K562 (cell line): ENCODE data around the gene C1QTNF5. TPM values are rescaled to one million over a fixed set of nuclear protein-coding genes. Genes with fewer than 3 reads are reported as not detected.
A peak's percentile ranks its signal among the peaks of the same experiment; 100 is the strongest.

Experiments
- CREBBP ChIP-seq: IDR thresholded peaks from one replicate; pipeline ENCODE4 v1.6.1; 2012; ENCODE audit warnings: low read depth, mild to moderate bottlenecking, control low read depth, inconsistent platforms, low read length
- CXXC5 ChIP-seq: fragments of 250-450 bp; sonication (Bioruptor Pico); IDR thresholded peaks from 2 replicates; pipeline ENCODE4 v1.8.0; 2022; ENCODE audit warnings: inconsistent platforms, mild to moderate bottlenecking, moderate library complexity
- HOXB6 ChIP-seq: fragments of 250-450 bp; sonication (Bioruptor Pico); IDR thresholded peaks from 2 replicates; pipeline ENCODE4 v1.5.1; 2022; ENCODE audit warnings: mild to moderate bottlenecking, borderline replicate concordance
- KLF1 ChIP-seq: fragments of 450-650 bp; IDR thresholded peaks from 2 replicates; pipeline ENCODE4 v1.6.1; 2016; ENCODE audit warnings: missing genetic modification characterization, missing compliant biosample characterization
- MBD1 ChIP-seq: fragments of 250-450 bp; sonication (Bioruptor Pico); IDR thresholded peaks from 2 replicates; pipeline ENCODE4 v1.8.0; 2022; ENCODE audit warnings: inconsistent platforms
- MCM7 ChIP-seq, 2 experiments: fragments of 450-650 bp; IDR thresholded peaks; 2 replicates each; pipeline ENCODE4 v1.6.1; 2016 to 2018
- NBN ChIP-seq: fragments of 450-650 bp; IDR thresholded peaks from 2 replicates; pipeline ENCODE4 v1.6.1; 2016; ENCODE audit warnings: low read depth, mild to moderate bottlenecking
- PHF8 ChIP-seq: fragments of 200-600 bp; sonication (generic); IDR thresholded peaks from 2 replicates; pipeline ENCODE4 v1.6.1; 2012; ENCODE audit warnings: mixed run types, mild to moderate bottlenecking, inconsistent platforms, low read length, moderate library complexity, borderline replicate concordance
- RBM34 ChIP-seq: fragments of 200-400 bp; formaldehyde crosslinking; IDR thresholded peaks from 2 replicates; pipeline ENCODE4 v1.6.1; 2018; ENCODE audit warnings: low read length, borderline replicate concordance; ENCODE audit not compliant: insufficient read depth
- SIN3B ChIP-seq: fragments of 450-650 bp; IDR thresholded peaks from 2 replicates; pipeline ENCODE4 v1.6.1; 2017; ENCODE audit warnings: low read depth, mild to moderate bottlenecking, moderate library complexity
- ZBTB17 ChIP-seq: fragments of 450-650 bp; formaldehyde crosslinking; IDR thresholded peaks from 2 replicates; pipeline ENCODE4 v1.4.0; 2020; ENCODE audit warnings: mild to moderate bottlenecking
- ZNF197 ChIP-seq: fragments of 200-800 bp; sonication (Bioruptor generic); IDR thresholded peaks from 2 replicates; pipeline ENCODE4 v1.6.1; 2016; ENCODE audit warnings: low read depth, missing genetic modification characterization, missing compliant biosample characterization
- polyA plus RNA-seq, 8 experiments: library from polyadenylated mRNA; depleted of rRNA in 4 of 8; stranded (reverse) in 5 of 8; unstranded in 3 of 8; fragments of >200 nt; fragmentation: Nextera tagmentation in 2 of 8; fragmentation: Illumina TruSeq in 1 of 8; extraction: Ambion mirVana in 2 of 8; extraction: Trizol in 1 of 8; gene quantifications; 2 replicates each; pipeline versions ENCODE4 v1.2.1 to v1.2.3, GENCODE V29; 2011 to 2014; ENCODE audit warnings: inconsistent platforms in 1 of 8, missing spikeins in 1 of 8
- total RNA-seq, 7 experiments: library from RNA; depleted of rRNA in 6 of 7; stranded (reverse); fragments of >200 nt in 6 of 7; fragmentation: Illumina TruSeq in 2 of 7; extraction: Trizol in 2 of 7; gene quantifications; 2 replicates each; pipeline versions ENCODE4 v1.2.1 to v1.2.3, GENCODE V29; 2011 to 2021; ENCODE audit warnings: low replicate concordance in 1 of 7
- TF ChIP-seq, protein P1 (sequence below): fragments of 250-450 bp; sonication (Bioruptor Pico); IDR thresholded peaks from 2 replicates; pipeline ENCODE4 v1.8.0; 2022; ENCODE audit warnings: moderate library complexity, mild to moderate bottlenecking, inconsistent platforms
- TF ChIP-seq, protein P2 (sequence below): sonication (generic); IDR thresholded peaks from 2 replicates; pipeline ENCODE4 v1.6.1; 2016
- TF ChIP-seq, protein P3 (sequence below): fragments of 450-650 bp; formaldehyde crosslinking; conservative IDR thresholded peaks from 2 replicates; pipeline ENCODE4 v1.4.0; 2022; ENCODE audit warnings: mild to moderate bottlenecking, missing genetic modification characterization
- TF ChIP-seq, protein P4 (sequence below): fragments of 250-450 bp; sonication (Bioruptor Pico); IDR thresholded peaks from 2 replicates; pipeline ENCODE4 v1.4.0; 2020

C1QTNF5 gene
- total and polyA plus RNA-seq, 9 of the 15 experiments (the other 6 are each of a cell fraction or from before 2014, with no cell fraction given) = 0.07 to 0.76 (median 0.24) TPM; not detected in 1

DNA sequence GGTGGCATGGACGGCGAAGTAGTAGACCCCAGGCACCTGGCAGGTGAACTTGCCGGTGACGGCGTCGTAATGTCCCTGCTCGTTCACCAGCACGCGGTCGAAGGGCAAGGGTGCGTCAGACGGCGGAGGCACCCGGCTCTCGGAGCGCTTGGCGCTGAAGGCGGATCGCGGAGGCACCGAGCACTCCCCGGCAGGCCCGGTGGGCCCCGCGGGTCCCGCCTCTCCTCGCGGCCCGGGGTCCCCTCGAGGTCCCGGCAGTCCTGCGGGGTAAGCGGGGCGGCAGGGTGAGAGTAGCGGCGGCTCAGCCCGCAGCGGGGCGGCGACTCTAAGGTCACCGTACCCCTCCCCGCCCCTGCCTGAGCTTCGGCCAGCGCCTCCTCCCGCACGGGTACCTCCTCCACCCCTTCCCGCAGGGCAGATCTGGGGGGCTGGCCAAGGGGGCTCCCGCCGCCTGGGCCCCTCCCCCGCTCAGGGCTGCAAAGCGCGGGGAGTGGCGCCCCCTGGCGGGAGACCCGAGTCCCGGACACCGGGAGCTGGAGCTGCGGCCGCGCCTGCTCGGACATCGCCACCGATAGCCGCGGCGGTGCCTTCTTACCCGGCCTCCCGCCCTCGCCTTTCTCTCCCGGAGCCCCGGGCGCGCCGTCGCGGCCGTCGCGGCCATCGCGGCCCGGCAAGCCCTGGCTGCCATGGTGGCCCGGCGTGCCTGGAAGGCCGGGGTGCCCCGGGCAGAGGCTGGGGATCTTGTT, 921 bp downstream of the C1QTNF5 start (continued):
- TF ChIP-seq MBD1 (CRISPR knock-in tag) (peak; percentile 31; the same call in 1 of the 2 replicates), MCM7 (IDR thresholded peaks at IDR 0.05) (no peak), CXXC5 (peak; percentile 82), ZBTB17 (CRISPR knock-in tag) (no peak), HOXB6 (CRISPR knock-in tag) (no peak), KLF1 (tag) (no peak), CREBBP (no peak), RBM34 (no peak), ZNF197 (CRISPR knock-in tag) (no peak), SIN3B (0 out of 2 replicates have a peak, but pooled peaks have one; percentile 29), PHF8 (peak; percentile 28; the same call in 1 of the 2 replicates), NBN (no peak)
- TF ChIP-seq, protein P1, sequence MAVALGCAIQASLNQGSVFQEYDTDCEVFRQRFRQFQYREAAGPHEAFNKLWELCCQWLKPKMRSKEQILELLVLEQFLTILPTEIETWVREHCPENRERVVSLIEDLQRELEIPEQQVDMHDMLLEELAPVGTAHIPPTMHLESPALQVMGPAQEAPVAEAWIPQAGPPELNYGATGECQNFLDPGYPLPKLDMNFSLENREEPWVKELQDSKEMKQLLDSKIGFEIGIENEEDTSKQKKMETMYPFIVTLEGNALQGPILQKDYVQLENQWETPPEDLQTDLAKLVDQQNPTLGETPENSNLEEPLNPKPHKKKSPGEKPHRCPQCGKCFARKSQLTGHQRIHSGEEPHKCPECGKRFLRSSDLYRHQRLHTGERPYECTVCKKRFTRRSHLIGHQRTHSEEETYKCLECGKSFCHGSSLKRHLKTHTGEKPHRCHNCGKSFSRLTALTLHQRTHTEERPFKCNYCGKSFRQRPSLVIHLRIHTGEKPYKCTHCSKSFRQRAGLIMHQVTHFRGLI = no peak
- TF ChIP-seq, protein P2, sequence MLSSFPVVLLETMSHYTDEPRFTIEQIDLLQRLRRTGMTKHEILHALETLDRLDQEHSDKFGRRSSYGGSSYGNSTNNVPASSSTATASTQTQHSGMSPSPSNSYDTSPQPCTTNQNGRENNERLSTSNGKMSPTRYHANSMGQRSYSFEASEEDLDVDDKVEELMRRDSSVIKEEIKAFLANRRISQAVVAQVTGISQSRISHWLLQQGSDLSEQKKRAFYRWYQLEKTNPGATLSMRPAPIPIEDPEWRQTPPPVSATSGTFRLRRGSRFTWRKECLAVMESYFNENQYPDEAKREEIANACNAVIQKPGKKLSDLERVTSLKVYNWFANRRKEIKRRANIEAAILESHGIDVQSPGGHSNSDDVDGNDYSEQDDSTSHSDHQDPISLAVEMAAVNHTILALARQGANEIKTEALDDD = no peak
- TF ChIP-seq, protein P3, sequence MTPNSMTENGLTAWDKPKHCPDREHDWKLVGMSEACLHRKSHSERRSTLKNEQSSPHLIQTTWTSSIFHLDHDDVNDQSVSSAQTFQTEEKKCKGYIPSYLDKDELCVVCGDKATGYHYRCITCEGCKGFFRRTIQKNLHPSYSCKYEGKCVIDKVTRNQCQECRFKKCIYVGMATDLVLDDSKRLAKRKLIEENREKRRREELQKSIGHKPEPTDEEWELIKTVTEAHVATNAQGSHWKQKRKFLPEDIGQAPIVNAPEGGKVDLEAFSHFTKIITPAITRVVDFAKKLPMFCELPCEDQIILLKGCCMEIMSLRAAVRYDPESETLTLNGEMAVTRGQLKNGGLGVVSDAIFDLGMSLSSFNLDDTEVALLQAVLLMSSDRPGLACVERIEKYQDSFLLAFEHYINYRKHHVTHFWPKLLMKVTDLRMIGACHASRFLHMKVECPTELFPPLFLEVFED = no peak
- TF ChIP-seq, protein P4, sequence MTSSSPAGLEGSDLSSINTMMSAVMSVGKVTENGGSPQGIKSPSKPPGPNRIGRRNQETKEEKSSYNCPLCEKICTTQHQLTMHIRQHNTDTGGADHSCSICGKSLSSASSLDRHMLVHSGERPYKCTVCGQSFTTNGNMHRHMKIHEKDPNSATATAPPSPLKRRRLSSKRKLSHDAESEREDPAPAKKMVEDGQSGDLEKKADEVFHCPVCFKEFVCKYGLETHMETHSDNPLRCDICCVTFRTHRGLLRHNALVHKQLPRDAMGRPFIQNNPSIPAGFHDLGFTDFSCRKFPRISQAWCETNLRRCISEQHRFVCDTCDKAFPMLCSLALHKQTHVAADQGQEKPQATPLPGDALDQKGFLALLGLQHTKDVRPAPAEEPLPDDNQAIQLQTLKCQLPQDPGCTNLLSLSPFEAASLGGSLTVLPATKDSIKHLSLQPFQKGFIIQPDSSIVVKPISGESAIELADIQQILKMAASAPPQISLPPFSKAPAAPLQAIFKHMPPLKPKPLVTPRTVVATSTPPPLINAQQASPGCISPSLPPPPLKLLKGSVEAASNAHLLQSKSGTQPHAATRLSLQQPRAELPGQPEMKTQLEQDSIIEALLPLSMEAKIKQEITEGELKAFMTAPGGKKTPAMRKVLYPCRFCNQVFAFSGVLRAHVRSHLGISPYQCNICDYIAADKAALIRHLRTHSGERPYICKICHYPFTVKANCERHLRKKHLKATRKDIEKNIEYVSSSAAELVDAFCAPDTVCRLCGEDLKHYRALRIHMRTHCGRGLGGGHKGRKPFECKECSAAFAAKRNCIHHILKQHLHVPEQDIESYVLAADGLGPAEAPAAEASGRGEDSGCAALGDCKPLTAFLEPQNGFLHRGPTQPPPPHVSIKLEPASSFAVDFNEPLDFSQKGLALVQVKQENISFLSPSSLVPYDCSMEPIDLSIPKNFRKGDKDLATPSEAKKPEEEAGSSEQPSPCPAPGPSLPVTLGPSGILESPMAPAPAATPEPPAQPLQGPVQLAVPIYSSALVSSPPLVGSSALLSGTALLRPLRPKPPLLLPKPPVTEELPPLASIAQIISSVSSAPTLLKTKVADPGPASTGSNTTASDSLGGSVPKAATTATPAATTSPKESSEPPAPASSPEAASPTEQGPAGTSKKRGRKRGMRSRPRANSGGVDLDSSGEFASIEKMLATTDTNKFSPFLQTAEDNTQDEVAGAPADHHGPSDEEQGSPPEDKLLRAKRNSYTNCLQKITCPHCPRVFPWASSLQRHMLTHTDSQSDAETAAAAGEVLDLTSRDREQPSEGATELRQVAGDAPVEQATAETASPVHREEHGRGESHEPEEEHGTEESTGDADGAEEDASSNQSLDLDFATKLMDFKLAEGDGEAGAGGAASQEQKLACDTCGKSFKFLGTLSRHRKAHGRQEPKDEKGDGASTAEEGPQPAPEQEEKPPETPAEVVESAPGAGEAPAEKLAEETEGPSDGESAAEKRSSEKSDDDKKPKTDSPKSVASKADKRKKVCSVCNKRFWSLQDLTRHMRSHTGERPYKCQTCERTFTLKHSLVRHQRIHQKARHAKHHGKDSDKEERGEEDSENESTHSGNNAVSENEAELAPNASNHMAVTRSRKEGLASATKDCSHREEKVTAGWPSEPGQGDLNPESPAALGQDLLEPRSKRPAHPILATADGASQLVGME (CRISPR knock-in tag) = no peak
